DOHH2 (cell line): Measurements from ENCODE around the gene FBP1.

Experiments
- CTCF ChIP-seq: fragments of 200-600 bp; sonication (generic); IDR thresholded peaks from one replicate; pipeline ENCODE4 v1.5.1; 2014; ENCODE audit warnings: antibody characterized with exemption, mild to moderate bottlenecking, low read depth, low read length; ENCODE audit not compliant: poor library complexity, severe bottlenecking
- EZH2phosphoT487 ChIP-seq: fragments of 200-600 bp; sonication (generic); IDR thresholded peaks from 2 replicates; pipeline ENCODE4 v1.6.1; 2017; ENCODE audit warnings: borderline replicate concordance, mild to moderate bottlenecking, antibody characterized with exemption, low read length, moderate library complexity, mixed read lengths

- TF ChIP-seq CTCF (no peak), EZH2phosphoT487 (no peak)
Measured at GRCh38 chr9:94679587-94679986, 40.3 kb upstream of the FBP1 start.
